GM12878 (cell line): Measurements from ENCODE around the gene APOM. TPM values are rescaled to one million over a fixed set of nuclear protein-coding genes. Genes with fewer than 3 reads are reported as not detected.

Experiments used
- BCL11A ChIP-seq: IDR thresholded peaks from 2 replicates; pipeline ENCODE4 v1.6.1; 2011; ENCODE audit warnings: low read depth, low read length
- CEBPB ChIP-seq, 2 experiments: fragments of 150-350 bp in 1 of 2; IDR thresholded peaks; 2 replicates each; pipeline ENCODE4 v1.6.1; 2012 to 2014; ENCODE audit warnings: low read depth in 2 of 2, low read length in 2 of 2, borderline replicate concordance in 1 of 2, inconsistent platforms in 1 of 2
- EZH2 ChIP-seq: IDR thresholded peaks from 2 replicates; pipeline ENCODE4 v1.6.1; 2012; ENCODE audit warnings: low read depth, mild to moderate bottlenecking, control low read depth, inconsistent platforms, low read length, borderline replicate concordance; ENCODE audit not compliant: control insufficient read depth
- FOXK2 ChIP-seq: fragments of 450-650 bp; IDR thresholded peaks from 2 replicates; pipeline ENCODE4 v1.6.1; 2017; ENCODE audit warnings: mild to moderate bottlenecking, moderate library complexity
- IKZF1 ChIP-seq: fragments of 450-650 bp; conservative IDR thresholded peaks from 2 replicates; pipeline ENCODE4 v1.6.1; 2017; ENCODE audit warnings: antibody characterized with exemption, mild to moderate bottlenecking
- IKZF2 ChIP-seq, 2 experiments: fragments of 450-650 bp; IDR thresholded peaks; 2 replicates each; pipeline ENCODE4 v1.6.1; 2017; ENCODE audit warnings: mild to moderate bottlenecking in 2 of 2, moderate library complexity in 2 of 2
- KAT2A ChIP-seq: conservative IDR thresholded peaks from 2 replicates; pipeline ENCODE4 v1.6.1; 2011; ENCODE audit warnings: low read depth, low read length; ENCODE audit not compliant: control insufficient read depth
- MEF2A ChIP-seq: IDR thresholded peaks from 2 replicates; pipeline ENCODE4 v1.6.1; 2011; ENCODE audit warnings: low read depth, mild to moderate bottlenecking, low read length, moderate library complexity; ENCODE audit not compliant: insufficient read depth
- MYC ChIP-seq: IDR thresholded peaks from 2 replicates; pipeline ENCODE4 v1.6.1; 2011; ENCODE audit warnings: mild to moderate bottlenecking, low read length, moderate library complexity, inconsistent platforms; ENCODE audit not compliant: insufficient read depth, insufficient replicate concordance, insufficient read length, severe bottlenecking
- NBN ChIP-seq: fragments of 450-650 bp; IDR thresholded peaks from 2 replicates; pipeline ENCODE4 v1.6.1; 2016
- PML ChIP-seq: IDR thresholded peaks from 2 replicates; pipeline ENCODE4 v1.6.1; 2012; ENCODE audit warnings: low read length, inconsistent platforms
- POLR2AphosphoS5 ChIP-seq: IDR thresholded peaks from 2 replicates; pipeline ENCODE4 v1.6.1; 2011; ENCODE audit warnings: mild to moderate bottlenecking, low read length, inconsistent platforms
- RBBP5 ChIP-seq: fragments of 200-600 bp; sonication (generic); conservative IDR thresholded peaks from 2 replicates; pipeline ENCODE4 v1.6.1; 2016
- SPI1 ChIP-seq: IDR thresholded peaks from 2 replicates; pipeline ENCODE4 v1.6.1; 2011; ENCODE audit warnings: low read depth, mild to moderate bottlenecking, low read length, moderate library complexity, borderline replicate concordance; ENCODE audit not compliant: insufficient read depth
- TAF1 ChIP-seq: IDR thresholded peaks from 2 replicates; pipeline ENCODE4 v1.6.1; 2011; ENCODE audit warnings: mild to moderate bottlenecking, low read depth, low read length, borderline replicate concordance
- ZNF24 ChIP-seq: fragments of 450-650 bp; IDR thresholded peaks from 2 replicates; pipeline ENCODE4 v1.6.1; 2017; ENCODE audit warnings: antibody characterized with exemption, mild to moderate bottlenecking
- polyA plus RNA-seq, 11 experiments: library from polyadenylated mRNA; depleted of rRNA in 4 of 11; unstranded in 6 of 11; stranded (reverse) in 5 of 11; fragments of >200 nt; fragmentation: Nextera tagmentation in 4 of 11; fragmentation: Illumina TruSeq in 1 of 11; extraction: Ambion mirVana in 4 of 11; extraction: Trizol in 1 of 11; gene quantifications; 1 replicate in 1 of 11; 2 replicates in 10 of 11; pipeline versions ENCODE4 v1.2.1 to v1.2.3, GENCODE V29; 2011 to 2016; ENCODE audit warnings: inconsistent platforms in 2 of 11, missing spikeins in 2 of 11, low read depth in 1 of 11
- total RNA-seq, 4 experiments: library from RNA; depleted of rRNA in 3 of 4; stranded (reverse); fragments of >200 nt in 3 of 4; fragmentation: Illumina TruSeq in 1 of 4; extraction: Trizol in 1 of 4; gene quantifications; 2 replicates each; pipeline versions ENCODE4 v1.2.1 to v1.2.3, GENCODE V29; 2013 to 2021
- TF ChIP-seq, protein P1 (sequence below): IDR thresholded peaks from 2 replicates; pipeline ENCODE4 v1.6.1; 2012; ENCODE audit warnings: low read depth, low read length, improper control_type of control experiment
- TF ChIP-seq, protein P2 (sequence below), 3 experiments: IDR thresholded peaks in 2 of 3; conservative IDR thresholded peaks in 1 of 3; 2 replicates each; pipeline ENCODE4 v1.5.1; 2011; ENCODE audit warnings: low read depth in 3 of 3, low read length in 3 of 3, mild to moderate bottlenecking in 3 of 3, control low read depth in 2 of 3, moderate library complexity in 2 of 3, inconsistent platforms in 1 of 3, mixed read lengths in 1 of 3; ENCODE audit not compliant: control insufficient read depth in 2 of 3, insufficient read depth in 1 of 3; ENCODE audit errors: extremely low read depth in 1 of 3
- TF ChIP-seq, protein P3 (sequence below): IDR thresholded peaks from 2 replicates; pipeline ENCODE4 v1.6.1; 2011; ENCODE audit warnings: low read depth, low read length, improper control_type of control experiment, borderline replicate concordance
- TF ChIP-seq, protein P4 (sequence below): fragments of 450-650 bp; IDR thresholded peaks from 2 replicates; pipeline ENCODE4 v1.6.1; 2016; ENCODE audit warnings: mild to moderate bottlenecking

APOM gene
- total and polyA plus RNA-seq, 10 of the 15 experiments (the other 5 are each of a cell fraction or from before 2014, with no cell fraction given), result 4.0 to 14.1 (median 7.1) TPM

DNA sequence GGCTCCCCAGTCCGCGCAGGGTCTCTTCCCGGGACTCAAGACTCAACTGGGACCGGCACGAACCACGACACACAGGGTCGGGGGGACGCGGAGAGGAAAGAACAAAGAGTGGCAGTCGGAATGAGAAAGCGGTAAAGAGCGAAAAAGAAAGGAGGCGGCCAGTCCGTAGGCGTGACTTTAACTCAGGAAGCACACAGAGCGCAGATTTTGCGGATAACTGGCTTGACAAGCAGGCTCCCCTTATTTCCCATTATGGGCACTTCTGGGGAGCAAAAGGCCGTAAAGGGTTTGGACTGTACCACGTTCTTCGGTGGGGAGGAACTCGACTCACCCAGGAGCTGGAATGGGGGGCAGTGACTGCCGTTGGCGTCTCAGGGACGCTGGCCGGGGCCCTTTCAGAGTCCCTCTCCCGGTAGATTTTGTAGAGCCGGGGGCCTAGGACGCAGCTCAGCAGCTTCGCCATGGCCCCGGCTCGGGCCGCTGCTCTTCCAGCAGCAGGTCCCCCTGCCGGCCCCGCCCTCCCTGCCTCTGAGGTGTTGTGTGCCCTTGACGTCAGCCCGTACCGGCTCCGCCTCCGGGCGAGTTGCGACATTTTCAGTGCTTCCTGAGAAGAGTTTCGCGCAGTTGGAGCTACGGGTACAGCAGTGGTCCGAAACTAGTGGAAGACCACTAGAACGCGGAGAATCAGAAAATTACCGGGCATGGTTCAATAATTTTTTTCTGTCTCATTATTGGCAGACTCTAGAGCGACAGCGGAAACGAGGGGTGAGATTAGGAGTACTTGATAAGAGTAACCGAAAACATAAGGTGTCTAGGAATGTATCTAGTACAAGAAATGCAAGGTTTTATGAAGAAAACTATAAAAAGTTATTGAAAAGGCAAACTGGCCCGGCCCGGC is 47.4 kb downstream of the APOM start, which contains the start of gene ABHD16A (continued):
- TF ChIP-seq, protein P1, sequence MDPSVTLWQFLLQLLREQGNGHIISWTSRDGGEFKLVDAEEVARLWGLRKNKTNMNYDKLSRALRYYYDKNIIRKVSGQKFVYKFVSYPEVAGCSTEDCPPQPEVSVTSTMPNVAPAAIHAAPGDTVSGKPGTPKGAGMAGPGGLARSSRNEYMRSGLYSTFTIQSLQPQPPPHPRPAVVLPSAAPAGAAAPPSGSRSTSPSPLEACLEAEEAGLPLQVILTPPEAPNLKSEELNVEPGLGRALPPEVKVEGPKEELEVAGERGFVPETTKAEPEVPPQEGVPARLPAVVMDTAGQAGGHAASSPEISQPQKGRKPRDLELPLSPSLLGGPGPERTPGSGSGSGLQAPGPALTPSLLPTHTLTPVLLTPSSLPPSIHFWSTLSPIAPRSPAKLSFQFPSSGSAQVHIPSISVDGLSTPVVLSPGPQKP, result peak; percentile 33; the same call in 1 of the 2 replicates
- no peak for TF ChIP-seq EZH2
- 0 out of 2 replicates have a peak, but pooled peaks have one; percentile 7 for TF ChIP-seq BCL11A
- TF ChIP-seq, protein P2, sequence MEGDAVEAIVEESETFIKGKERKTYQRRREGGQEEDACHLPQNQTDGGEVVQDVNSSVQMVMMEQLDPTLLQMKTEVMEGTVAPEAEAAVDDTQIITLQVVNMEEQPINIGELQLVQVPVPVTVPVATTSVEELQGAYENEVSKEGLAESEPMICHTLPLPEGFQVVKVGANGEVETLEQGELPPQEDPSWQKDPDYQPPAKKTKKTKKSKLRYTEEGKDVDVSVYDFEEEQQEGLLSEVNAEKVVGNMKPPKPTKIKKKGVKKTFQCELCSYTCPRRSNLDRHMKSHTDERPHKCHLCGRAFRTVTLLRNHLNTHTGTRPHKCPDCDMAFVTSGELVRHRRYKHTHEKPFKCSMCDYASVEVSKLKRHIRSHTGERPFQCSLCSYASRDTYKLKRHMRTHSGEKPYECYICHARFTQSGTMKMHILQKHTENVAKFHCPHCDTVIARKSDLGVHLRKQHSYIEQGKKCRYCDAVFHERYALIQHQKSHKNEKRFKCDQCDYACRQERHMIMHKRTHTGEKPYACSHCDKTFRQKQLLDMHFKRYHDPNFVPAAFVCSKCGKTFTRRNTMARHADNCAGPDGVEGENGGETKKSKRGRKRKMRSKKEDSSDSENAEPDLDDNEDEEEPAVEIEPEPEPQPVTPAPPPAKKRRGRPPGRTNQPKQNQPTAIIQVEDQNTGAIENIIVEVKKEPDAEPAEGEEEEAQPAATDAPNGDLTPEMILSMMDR (IDR thresholded peaks at IDR 0.05 in 2 of 3, conservative IDR thresholded peaks at IDR 0.05 in 1 of 3; ENCODE audit: control insufficient read depth in 2 of 3, extremely low read depth in 1 of 3, insufficient read depth in 1 of 3, low read depth in 3 of 3, low read length in 3 of 3), result 0 out of 6 replicates have a peak, but pooled peaks of 1 of the 3 experiments have one; percentile 11
- TF ChIP-seq IKZF1, result peak; percentile 60
- peak; percentile 76 for TF ChIP-seq NBN
- TF ChIP-seq CEBPB (IDR thresholded peaks at IDR 0.05; ENCODE audit: borderline replicate concordance in 1 of 2, low read depth in 2 of 2, low read length in 2 of 2), result peak in 1 of 2 experiments; percentile 94; a peak in 2 of 4 replicates
- no peak for TF ChIP-seq KAT2A
- TF ChIP-seq RBBP5, result no peak
- TF ChIP-seq TAF1, result peak; percentile 52
- TF ChIP-seq, protein P3, sequence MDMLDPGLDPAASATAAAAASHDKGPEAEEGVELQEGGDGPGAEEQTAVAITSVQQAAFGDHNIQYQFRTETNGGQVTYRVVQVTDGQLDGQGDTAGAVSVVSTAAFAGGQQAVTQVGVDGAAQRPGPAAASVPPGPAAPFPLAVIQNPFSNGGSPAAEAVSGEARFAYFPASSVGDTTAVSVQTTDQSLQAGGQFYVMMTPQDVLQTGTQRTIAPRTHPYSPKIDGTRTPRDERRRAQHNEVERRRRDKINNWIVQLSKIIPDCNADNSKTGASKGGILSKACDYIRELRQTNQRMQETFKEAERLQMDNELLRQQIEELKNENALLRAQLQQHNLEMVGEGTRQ, result no peak
- TF ChIP-seq ZNF24, result 0 out of 2 replicates have a peak, but pooled peaks have one; percentile 22
- 0 out of 2 replicates have a peak, but pooled peaks have one; percentile 45 for TF ChIP-seq MEF2A
- TF ChIP-seq PML, result peak; percentile 91
- TF ChIP-seq, protein P4, sequence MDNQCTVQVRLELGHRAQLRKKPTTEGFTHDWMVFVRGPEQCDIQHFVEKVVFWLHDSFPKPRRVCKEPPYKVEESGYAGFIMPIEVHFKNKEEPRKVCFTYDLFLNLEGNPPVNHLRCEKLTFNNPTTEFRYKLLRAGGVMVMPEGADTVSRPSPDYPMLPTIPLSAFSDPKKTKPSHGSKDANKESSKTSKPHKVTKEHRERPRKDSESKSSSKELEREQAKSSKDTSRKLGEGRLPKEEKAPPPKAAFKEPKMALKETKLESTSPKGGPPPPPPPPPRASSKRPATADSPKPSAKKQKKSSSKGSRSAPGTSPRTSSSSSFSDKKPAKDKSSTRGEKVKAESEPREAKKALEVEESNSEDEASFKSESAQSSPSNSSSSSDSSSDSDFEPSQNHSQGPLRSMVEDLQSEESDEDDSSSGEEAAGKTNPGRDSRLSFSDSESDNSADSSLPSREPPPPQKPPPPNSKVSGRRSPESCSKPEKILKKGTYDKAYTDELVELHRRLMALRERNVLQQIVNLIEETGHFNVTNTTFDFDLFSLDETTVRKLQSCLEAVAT, result peak; percentile 96
- no peak for TF ChIP-seq SPI1
- TF ChIP-seq MYC, result no peak
- peak; percentile 97 for TF ChIP-seq FOXK2
- TF ChIP-seq POLR2AphosphoS5, result peak; percentile 82
- TF ChIP-seq IKZF2 (IDR thresholded peaks at IDR 0.05), result 0 out of 4 replicates have a peak, but pooled peaks of 1 of the 2 experiments have one; percentile 32
